Glomerular endothelial cell (primary cell): ENCODE measurements around the gene ITGA1. TPM values are rescaled to one million over a fixed set of nuclear protein-coding genes. Genes with fewer than 3 reads are reported as not detected.

Source experiments
- DNase-seq: peaks from one replicate; pipeline ENCODE4 v3.0.0-alpha.2; 2011; ENCODE audit warnings: low read depth, low spot score; ENCODE audit errors: extremely low read depth
- total RNA-seq: library from RNA; depleted of rRNA; stranded (reverse); fragments of >200 nt; gene quantifications from 2 replicates; pipeline ENCODE4 v1.2.3, GENCODE V29; 2015

ITGA1 gene
- total RNA-seq, 1 donor from 2014 or later = 61.0 TPM

DNA sequence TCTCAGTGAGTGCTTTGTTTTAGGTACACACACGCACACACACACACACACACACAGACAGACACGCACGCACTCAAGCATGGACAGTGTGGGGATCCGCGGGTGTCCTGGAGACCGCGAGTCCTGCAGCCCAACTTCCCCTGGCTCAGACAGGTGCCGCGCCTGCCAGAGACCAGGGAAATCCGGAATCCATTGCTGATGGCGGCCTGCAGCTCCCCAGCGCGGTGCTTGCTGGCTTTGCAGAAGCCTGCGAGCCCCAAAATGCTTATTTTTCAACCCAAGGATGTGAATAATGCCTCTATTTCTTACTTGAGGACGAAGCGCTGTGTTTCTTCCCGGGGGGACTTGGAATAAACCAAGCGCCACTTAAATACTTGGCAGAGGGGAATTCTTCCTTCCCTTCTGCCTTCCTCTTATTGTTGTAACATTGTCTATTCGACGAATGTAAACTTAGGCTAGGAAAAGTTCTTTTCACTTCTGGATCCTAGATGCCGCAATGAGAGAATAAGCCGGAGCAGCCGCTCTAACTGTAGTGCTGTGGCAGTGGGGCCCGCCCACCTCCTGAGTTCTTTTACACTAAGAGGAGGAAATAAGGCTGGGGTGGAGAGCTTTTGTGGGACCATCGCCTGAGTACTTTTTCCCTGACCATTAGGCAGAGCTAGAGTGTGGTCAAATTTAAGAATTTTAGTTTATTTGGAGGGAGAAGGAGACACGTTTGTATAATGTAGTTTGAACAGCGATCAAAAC, 202.2 kb downstream of the ITGA1 start:
- no peak for DNase-seq

DNA sequence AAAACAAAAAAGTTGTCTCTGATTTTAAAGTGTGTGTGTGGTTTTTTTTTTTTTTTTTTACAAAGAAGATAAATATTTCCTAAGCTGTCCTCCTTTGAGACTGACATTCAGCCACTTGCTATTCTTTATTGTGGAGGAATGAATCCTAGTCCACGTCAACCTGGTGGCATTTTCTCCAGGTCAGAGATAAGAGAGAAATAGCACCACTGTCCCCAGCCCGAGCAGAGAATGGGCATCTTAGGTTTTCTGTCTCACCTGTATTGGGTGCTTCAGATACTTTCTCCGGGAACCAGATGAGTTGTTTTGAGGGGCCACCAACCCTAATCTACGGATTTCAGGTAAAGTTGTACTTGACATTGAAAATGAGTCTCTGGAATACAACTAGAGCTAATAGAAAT, 202.8 kb downstream of the ITGA1 start:
- no peak for DNase-seq

DNA sequence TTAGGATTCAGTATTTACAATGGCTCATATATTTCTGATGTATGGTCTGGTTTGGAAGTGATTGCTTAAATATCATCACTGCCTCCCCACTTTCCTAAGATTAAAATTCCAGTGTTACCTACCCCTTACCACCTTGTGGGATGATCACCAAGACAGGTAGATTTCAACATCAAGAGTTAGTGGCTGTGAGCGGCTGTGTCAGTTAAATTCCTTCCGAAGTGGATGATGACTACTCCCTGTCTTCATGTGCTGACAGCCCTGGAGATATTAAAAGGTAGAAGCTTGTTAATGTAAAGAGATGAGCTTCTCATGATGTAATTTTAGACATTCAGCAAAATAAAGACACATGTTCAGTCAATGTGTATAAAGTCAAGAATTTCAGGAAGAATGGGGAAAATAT, 205.7 kb downstream of the ITGA1 start:
- DNase-seq = no peak

DNA sequence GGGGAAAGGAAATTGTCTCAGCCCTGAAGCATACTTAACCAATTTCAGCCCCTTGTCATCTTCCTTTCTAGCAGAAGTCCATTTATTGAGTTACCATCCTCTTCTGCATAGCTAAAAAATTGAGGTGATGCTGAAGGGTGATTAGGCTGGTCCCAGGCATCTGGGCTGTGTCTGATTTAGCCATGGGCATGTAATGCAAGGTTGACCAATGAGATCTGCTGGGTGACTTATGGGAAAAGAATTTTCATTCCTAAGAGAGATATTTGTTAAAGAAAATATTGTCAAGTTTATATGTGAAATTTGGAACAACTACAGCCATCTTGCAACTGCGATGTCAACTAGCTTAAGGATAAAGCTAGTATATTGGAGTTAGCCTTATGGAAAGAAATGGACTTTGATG, 206.6 kb downstream of the ITGA1 start:
- no peak for DNase-seq

DNA sequence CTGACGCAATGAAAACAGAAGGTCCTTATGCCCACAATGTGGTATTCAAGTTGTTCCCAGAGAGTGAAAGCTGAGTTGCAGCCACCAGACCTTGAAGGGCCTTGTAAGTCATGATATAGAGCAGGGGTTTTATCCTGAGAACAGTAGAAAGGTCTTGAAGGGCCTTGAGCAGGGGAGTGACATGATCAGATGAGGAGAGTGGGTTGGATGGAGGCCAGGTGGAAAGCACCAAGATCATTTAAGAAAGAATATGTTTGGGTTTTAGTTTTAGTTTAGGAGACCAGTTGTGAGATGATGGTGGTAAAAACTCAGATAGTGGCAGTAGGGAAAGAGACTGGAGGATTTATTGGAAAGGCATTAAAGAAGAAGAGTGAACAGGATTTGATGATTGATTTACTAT, 207.4 kb downstream of the ITGA1 start:
- DNase-seq = no peak

DNA sequence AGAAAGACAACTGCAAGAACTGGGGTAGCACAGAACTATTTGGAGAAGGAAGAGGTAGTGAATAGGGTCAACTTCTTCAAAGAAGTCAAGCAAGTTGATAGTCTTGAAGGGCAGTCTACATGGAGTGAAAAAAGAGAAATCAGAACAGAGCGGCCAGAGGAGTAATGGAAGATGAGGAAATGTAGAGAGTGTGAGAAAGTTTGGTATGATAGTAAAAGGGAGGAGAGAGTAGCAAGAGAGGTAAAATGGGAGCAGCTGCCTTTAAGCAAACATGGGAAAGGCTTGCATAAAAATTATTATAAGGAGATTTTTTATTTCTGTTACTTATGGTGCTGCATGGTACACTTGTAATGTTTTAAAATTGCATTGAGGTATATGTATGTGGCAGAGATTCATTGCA, 208.2 kb downstream of the ITGA1 start:
- no peak for DNase-seq

DNA sequence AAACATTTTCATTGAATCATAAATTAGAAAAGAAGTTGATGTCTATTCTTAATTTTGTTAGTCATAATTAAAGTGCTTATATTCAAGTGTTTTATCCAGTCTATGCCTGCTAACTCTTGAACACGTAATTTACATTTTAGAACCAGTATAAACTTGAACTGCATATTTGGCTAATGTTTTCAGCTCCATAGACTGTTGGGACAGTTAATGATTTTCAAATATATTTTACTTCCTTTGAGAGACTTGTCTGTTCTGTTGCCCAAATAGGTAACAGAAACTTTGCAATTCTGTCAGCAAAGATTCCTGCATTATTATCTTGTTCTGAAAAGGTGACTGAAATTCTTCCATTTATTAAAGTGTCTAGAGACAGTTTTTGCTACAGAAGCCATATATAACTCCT, 209.3 kb downstream of the ITGA1 start:
- no peak for DNase-seq

DNA sequence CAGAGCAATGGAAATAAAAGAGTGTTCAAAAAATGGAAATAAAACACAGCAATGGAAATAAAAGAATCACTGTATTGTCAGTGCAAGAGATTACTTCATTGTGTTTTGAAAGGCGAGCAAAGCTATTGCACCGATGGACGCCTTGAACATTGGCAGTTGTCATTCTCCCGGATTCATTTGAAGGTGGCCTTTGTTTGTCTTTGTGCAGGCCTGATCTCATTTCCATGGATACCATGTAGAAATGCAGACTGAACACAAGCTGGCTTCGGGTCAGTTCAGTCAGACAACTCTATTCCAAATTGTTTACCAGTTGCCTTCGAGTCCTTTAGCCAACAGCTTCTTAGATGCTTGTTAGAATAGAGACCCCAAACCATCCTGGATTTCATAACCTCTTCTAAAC, 209.7 kb downstream of the ITGA1 start:
- no peak for DNase-seq

DNA sequence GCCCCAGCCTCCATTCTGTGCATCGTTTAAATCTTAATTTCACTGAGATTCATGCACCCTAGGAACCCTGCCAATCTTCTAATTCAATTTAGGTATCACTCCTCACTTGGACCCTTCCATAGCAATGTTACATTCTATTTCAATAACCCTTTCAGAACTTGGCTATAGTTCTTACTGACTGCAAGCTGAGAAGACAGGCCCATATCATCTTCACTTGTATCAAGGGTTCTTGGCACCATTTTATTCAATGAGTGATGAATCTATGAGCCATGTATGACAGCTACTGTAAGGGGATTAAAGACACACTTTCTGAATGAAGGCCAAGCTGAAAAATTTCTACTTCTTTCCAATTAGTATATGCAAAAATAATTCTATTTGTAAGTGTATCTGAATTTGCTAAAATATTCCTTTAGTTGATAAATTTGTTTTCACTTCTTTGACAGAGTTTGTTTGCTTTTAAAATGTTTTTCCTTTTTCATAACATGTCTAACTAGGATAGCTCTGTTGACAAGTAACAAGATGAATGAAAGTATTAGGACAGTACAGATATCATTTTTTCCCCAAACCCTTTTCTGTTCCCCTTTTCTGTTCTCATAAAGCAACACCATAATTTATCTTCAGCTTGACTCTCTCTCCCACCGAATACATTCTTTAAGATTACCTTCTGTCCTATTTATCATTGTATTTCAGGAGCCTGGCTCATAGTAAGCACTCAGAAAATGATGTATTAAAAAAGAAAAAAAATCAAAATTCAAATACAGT, 211.0 kb downstream of the ITGA1 start:
- no peak for DNase-seq

DNA sequence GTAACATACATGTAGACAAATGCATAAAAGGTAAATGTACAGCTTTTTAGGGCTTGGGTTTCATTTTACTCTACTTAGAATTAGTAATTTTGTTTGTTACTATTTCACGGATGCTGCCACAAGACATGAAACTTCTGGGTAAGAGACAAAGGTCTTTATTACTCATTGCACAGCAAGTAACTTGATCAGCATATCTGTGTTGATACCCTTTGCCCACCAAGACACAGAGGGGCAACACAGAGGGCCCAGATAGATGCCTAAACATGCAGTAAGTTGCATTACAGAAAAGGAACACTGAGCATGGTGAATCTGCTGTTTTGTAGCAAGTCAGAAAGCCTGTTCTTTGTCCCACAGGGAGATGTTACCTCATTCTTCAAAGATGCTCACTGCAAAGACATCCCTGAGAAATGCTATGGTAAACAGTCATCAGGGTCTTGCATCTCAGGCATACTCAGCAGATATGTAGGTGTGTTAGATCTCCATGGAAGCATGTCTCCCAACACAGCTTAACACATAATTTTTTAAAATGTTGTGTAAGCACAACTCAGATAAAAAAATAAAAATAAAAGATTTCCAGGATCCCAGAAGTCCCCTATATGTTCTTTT, 211.7 kb downstream of the ITGA1 start:
- DNase-seq = no peak

DNA sequence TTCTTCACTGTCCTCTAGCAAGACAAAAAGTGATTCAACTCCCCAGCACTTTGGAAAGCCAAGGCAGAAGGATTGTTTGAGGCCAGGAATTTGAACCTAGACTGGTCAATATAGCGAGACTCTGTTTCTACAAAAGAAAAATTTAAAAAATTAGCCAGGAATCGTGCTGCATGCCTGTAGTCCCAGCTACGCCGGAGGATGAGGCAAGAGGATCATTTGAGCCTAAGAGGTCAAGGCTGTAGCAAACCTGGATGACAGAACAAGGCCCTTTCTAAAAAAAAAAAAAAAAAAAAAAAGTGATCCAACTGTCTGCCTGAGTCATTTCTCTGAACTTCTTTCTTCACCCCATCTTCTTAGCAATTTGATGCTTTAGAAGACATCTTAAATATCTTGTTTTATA, 213.8 kb downstream of the ITGA1 start:
- DNase-seq = no peak

DNA sequence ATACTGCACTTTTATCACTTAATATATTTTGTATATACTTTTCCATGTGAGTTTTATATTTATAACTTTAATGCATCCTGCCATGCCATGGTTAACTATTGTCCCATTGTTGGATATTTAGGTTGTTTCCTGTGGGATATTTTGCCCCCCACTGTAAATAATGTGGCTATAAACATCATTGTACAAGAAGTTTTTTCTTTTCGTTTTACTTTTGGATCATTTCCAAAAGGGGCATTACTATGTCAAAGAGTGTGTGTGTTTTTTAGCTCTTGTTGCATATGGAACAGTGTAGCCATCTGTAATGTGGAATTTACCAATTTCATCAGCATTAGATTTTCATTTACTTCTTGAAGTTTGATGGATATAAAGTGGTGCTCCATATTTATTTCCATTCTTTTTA, 214.8 kb downstream of the ITGA1 start:
- DNase-seq = no peak

DNA sequence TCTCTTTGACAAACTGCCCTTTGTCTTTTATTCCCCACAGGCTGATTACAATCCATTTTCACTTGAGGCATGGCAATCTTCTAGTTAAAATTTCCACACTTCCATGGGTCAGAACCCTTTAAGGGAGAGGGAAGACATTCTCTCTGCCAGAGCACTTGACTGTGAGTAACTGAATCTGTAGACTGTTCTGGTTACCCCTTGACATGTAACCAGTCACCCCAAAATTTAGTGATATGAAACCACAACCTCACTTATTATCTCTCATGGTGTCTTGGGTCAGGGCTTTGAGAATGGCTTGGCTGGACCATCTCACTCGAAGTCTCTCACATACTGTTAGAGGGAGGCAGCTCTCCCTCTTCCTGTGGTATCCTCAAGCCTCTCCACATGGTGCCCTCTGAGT, 215.4 kb downstream of the ITGA1 start:
- DNase-seq = no peak

DNA sequence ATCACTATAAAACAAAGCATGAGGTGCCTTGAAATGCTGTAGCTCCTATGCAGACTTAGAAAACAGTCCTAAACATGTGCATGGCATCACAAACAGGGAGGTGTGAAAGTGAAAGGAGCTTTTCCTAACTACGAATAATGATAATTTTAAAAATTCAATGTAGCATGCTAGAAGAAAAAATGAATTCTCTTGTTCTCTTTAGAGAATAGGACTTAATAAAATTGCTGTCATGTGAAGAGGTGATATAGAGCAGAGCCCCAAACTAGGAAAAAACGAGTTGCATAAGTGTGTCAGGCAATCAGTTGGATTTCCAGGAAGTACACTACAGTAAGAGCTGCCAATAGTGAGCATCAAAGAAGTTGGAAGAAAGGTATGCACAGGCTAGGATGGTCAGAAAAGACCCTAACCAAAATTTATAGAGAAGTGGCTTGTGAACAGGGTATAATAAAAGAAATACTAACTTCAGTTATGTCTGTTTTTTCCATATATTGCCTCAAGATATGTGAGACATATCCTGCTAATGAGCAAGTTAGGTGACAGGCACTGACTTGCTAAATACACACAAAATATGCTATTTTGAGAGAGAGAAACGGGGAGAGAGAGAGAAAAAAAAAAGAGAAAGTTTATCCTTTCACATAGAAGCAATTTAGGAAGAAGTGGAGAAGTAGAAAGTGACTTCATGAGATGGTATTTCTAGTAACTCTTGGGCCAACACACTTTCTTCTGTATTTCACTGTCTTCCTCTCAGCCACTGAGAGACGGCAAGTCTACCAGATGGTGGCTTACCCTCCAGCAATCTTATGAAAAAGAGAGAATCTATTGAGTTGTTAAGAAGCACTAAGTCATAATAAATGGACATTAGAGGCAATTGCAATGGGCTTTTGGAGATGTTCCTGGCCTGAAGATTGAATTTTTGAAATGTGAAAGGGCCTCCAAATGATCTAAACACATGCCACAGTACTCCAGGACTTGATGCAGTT, 219.5 kb downstream of the ITGA1 start:
- no peak for DNase-seq

DNA sequence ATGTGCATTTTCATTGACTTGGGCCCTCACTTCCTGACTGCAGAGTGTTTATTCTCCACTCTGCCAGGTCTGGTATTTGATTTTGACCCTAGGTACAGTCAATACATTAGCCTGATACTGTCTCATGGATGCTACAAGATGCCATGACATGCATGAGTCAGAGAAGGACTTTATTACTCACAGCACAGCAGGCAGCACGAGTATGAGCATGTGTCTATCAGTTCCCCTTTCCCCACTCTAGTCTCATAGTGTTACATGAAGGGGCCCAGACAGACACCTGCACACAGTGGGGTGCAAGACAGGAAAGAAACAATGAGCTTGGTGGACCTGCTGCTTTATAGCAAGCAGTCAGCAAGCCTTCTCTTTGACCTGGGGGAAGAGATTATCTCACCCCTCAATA, 221.0 kb downstream of the ITGA1 start:
- no peak for DNase-seq

Other genes with a start within 250 kb of the ITGA1 start
- gene PELO, start within 50 bp of the ITGA1 start, total RNA-seq = 16.2 and 31.1 TPM in 2 replicates
- gene ITGA2, start 201.4 kb downstream of the ITGA1 start, total RNA-seq = 50.5 and 69.4 TPM in 2 replicates